Activated CD4-positive, alpha-beta T cell treated with anti-CD3 and anti-CD28 coated beads, Interleukin-2, amount 50 U/mL, for 48 hours (primary cell): ENCODE data around the gene NDFIP1.
"Not testable (repeated sequence)": the region's sequence is repeated elsewhere in the genome, so short reads cannot be mapped to it uniquely, and the experiment has no call there.

Experiments
- DNase-seq, 2 experiments: peaks; one replicate each; pipeline ENCODE4 v3.0.0-alpha.2; 2020

The NDFIP1 gene

GRCh38 chr5:142159354-142159753, 50.8 kb downstream of the NDFIP1 start:
- no peak for DNase-seq

GRCh38 chr5:142164315-142164714, 55.7 kb downstream of the NDFIP1 start:
- DNase-seq, result no peak

- no peak for DNase-seq
Observed at GRCh38 chr5:142166754-142167153, 58.2 kb downstream of the NDFIP1 start.

- no peak for DNase-seq
Observed at GRCh38 chr5:142167458-142167857, 58.9 kb downstream of the NDFIP1 start.

- DNase-seq, result no peak
Observed at GRCh38 chr5:142168365-142168764, 59.8 kb downstream of the NDFIP1 start.

- no peak for DNase-seq
Observed at GRCh38 chr5:142170254-142170953, 61.8 kb downstream of the NDFIP1 start.

GRCh38 chr5:142171270-142171669, 62.7 kb downstream of the NDFIP1 start:
- DNase-seq, result no peak

- DNase-seq, result no peak
Observed at GRCh38 chr5:142175039-142175438, 66.5 kb downstream of the NDFIP1 start.

- DNase-seq, result no peak
Observed at GRCh38 chr5:142175461-142176142, 67.0 kb downstream of the NDFIP1 start.

- no peak for DNase-seq
Observed at GRCh38 chr5:142176255-142176654, 67.7 kb downstream of the NDFIP1 start.

GRCh38 chr5:142178651-142179050, 70.1 kb downstream of the NDFIP1 start:
- DNase-seq, result no peak

- DNase-seq, result no peak
Observed at GRCh38 chr5:142179776-142180387, 71.3 kb downstream of the NDFIP1 start.

- no peak for DNase-seq
Observed at GRCh38 chr5:142181096-142181495, 72.5 kb downstream of the NDFIP1 start.

- no peak for DNase-seq
Observed at GRCh38 chr5:142181547-142182163, 73.1 kb downstream of the NDFIP1 start.

- DNase-seq, result no peak
Observed at GRCh38 chr5:142182840-142183239, 74.3 kb downstream of the NDFIP1 start.

- no peak for DNase-seq
Observed at GRCh38 chr5:142183561-142183960, 75.0 kb downstream of the NDFIP1 start.

- no peak for DNase-seq
Observed at GRCh38 chr5:142184988-142185387, 76.4 kb downstream of the NDFIP1 start.

GRCh38 chr5:142186514-142186856, 77.9 kb downstream of the NDFIP1 start:
- DNase-seq, result no peak

- DNase-seq, result no peak
Observed at GRCh38 chr5:142186857-142187594, 78.4 kb downstream of the NDFIP1 start.

- DNase-seq, result not testable (repeated sequence)
Observed at GRCh38 chr5:142188691-142189090, 80.1 kb downstream of the NDFIP1 start.

- no peak for DNase-seq
Observed at GRCh38 chr5:142189813-142190212, 81.2 kb downstream of the NDFIP1 start.

GRCh38 chr5:142191776-142192175, 83.2 kb downstream of the NDFIP1 start:
- DNase-seq, result no peak
